NCI-H1436 (cell line): Measurements from ENCODE around the gene PPM1B.
"Not testable (repeated sequence)": the region's sequence is repeated elsewhere in the genome, so short reads cannot be mapped to it uniquely, and the experiment has no call there.

Experiments
- DNase-seq: peaks from one replicate; lab custom pipeline; 2025; lab: John Stamatoyannopoulos, UW

The PPM1B gene

GRCh38 chr2:44163777-44164176, 4.9 kb upstream of the PPM1B start:
- no peak for DNase-seq

- no peak for DNase-seq
These were observed 4.1 kb upstream of the PPM1B start for GRCh38 chr2:44164617-44165016.

GRCh38 chr2:44166096-44166495, 2.6 kb upstream of the PPM1B start:
- no peak for DNase-seq

GRCh38 chr2:44167311-44167907, 1.3 kb upstream of the PPM1B start:
- DNase-seq: no peak

- peak; percentile 100 for DNase-seq
These were observed 581 bp upstream of the PPM1B start for GRCh38 chr2:44167908-44168680.

GRCh38 chr2:44169155-44169898, 652 bp downstream of the PPM1B start:
- DNase-seq: no peak

GRCh38 chr2:44170311-44170717, 1.6 kb downstream of the PPM1B start:
- DNase-seq: no peak

GRCh38 chr2:44171018-44171417, 2.3 kb downstream of the PPM1B start:
- no peak for DNase-seq

- not testable (repeated sequence) for DNase-seq
These were observed 2.8 kb downstream of the PPM1B start for GRCh38 chr2:44171442-44171841.

- no peak for DNase-seq
These were observed 3.9 kb downstream of the PPM1B start for GRCh38 chr2:44172576-44172975.

- DNase-seq: no peak
These were observed 10.3 kb downstream of the PPM1B start for GRCh38 chr2:44178950-44179349.

GRCh38 chr2:44181648-44182047, 13.0 kb downstream of the PPM1B start:
- DNase-seq: no peak

GRCh38 chr2:44184106-44184505, 15.4 kb downstream of the PPM1B start:
- no peak for DNase-seq

- DNase-seq: no peak
These were observed 18.1 kb downstream of the PPM1B start for GRCh38 chr2:44186810-44187209.

GRCh38 chr2:44187251-44187650, 18.6 kb downstream of the PPM1B start:
- DNase-seq: no peak

GRCh38 chr2:44188696-44189095, 20.0 kb downstream of the PPM1B start:
- no peak for DNase-seq

- DNase-seq: no peak
These were observed 20.4 kb downstream of the PPM1B start for GRCh38 chr2:44189104-44189503.

- no peak for DNase-seq
These were observed 21.9 kb downstream of the PPM1B start for GRCh38 chr2:44190526-44190925.

- DNase-seq: no peak
These were observed 23.1 kb downstream of the PPM1B start for GRCh38 chr2:44191739-44192138.

- DNase-seq: no peak
These were observed 24.0 kb downstream of the PPM1B start for GRCh38 chr2:44192646-44193045.

GRCh38 chr2:44195714-44196113, 27.0 kb downstream of the PPM1B start:
- DNase-seq: no peak

GRCh38 chr2:44197816-44198215, 29.1 kb downstream of the PPM1B start:
- DNase-seq: no peak

GRCh38 chr2:44200011-44200410, 31.3 kb downstream of the PPM1B start:
- DNase-seq: no peak
